Measurements from ENCODE around the gene RENBP. TPM values are rescaled to one million over a fixed set of nuclear protein-coding genes. Genes with fewer than 3 reads are reported as not detected.

Gene RENBP
- total and polyA plus RNA-seq, 4 experiments from 2014 or later, result 0.65 to 21.3 (median 17.2) TPM; not detected in 1

DNA sequence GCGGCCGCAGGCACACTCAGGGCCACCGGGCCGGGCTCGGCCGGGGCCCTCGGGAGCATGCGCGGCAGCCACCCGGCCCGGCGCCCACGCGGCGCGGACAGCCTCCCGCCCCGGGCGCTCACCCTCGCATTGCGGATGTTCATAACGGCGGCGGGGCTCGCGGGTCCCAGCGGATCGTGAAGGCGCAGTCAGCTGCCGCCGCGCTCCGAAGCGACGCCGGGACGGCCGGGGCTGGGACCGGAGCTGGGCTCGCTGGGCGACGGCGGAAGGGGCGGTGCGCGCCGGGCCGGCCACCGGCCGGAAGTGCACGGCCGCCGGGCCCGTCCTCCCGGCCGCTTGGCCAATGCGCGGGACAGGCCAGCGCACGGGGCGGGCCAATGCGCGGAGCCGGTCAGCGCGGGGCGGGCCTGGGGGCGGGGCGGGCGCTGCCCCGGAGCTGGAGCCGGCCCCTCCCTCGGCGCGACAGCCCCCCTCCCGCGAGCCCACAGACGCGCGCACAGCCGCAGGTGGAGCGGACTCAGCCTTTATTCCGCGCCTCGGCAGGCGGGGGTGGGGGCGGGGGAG is 9.6 kb downstream of the RENBP start, which contains the start of gene NAA10:
Gene NAA10, minus strand, starts transcription at position 276 of the 564 bp plus-strand sequence. Its CDS starts 133 bp downstream, at position 143.
- POLR2A ChIA-PET (ENCODE audit: partially characterized antibody), result interaction anchor here (0.9 to 21.2 kb wide), 6 partner anchors 8 to 194 kb away, joined by 3 to 447 read pairs (median 10); partner anchors contain the start of genes ARHGAP4, HCFC1, IRAK1 and NAA10
- peaks cover 4% of the 10 kb centered on the region for H3K36me3 ChIP-seq (ENCODE audit: insufficient read depth, low read length)
- Mint-ChIP-seq H3K27ac (peak within 1 kb of the TSS; percentile 72 to 90 (median 81)), H3K4me1 (peaks cover 8 to 32% (median 22%) of the 10 kb centered on the region in 4 donors), H3K27me3 (no peaks in the 10 kb centered on the region), H3K4me3 (peak within 1 kb of the TSS; percentile 84 to 91 (median 90)), H3K9me3 (peaks cover 0 to 3% (median 0%) of the 10 kb centered on the region in 8 donors), H3K36me3 (peaks cover 5 to 10% of the 10 kb centered on the region in 2 donors)
- DNase-seq, result peak; percentile 37 to 58 (median 47)
- H3K4me1 ChIP-seq (ENCODE audit: insufficient read depth, low read length), result peaks cover 5% of the 10 kb centered on the region
- H3K9me3 ChIP-seq (ENCODE audit: control insufficient read depth in 1 of 2, low read length in 2 of 2), result no peaks in the 10 kb centered on the region
- intact Hi-C loops (cut with micrococcal nuclease), result loop anchor here (1.0 kb wide), 1 partner anchor 10 kb away; no protein-coding TSS in a partner anchor
- peak within 1 kb of the TSS; percentile 51 for H3K27ac ChIP-seq (ENCODE audit: low read depth, low read length)
- CTCF ChIA-PET (ENCODE audit: partially characterized antibody), result interaction anchor here (5.1 to 14.9 kb wide), 2 partner anchors 11 kb away, joined by 34 to 290 read pairs; partner anchors contain the start of gene RENBP
- peak within 1 kb of the TSS; percentile 17 to 38 for H3K4me3 ChIP-seq (ENCODE audit: low read length in 2 of 2)
- no peaks in the 10 kb centered on the region for H3K27me3 ChIP-seq (ENCODE audit: insufficient read depth, low read length)

- Mint-ChIP-seq H3K4me1 (peaks cover 8 to 33% (median 25%) of the 10 kb centered on the region in 4 donors), H3K36me3 (peaks cover 5 to 10% of the 10 kb centered on the region in 2 donors), H3K9me3 (peaks cover 0 to 3% (median 0%) of the 10 kb centered on the region in 8 donors), H3K27me3 (no peaks in the 10 kb centered on the region), H3K27ac (peak overlapping the region; percentile 72 to 90 (median 81)), H3K4me3 (peak overlapping the region; percentile 84 to 91 (median 90))
- CTCF ChIA-PET (ENCODE audit: partially characterized antibody), result interaction anchor here (5.1 to 14.9 kb wide), 2 partner anchors 10 to 12 kb away, joined by 34 to 290 read pairs; partner anchors contain the start of gene RENBP
- peaks cover 4% of the 10 kb centered on the region for H3K36me3 ChIP-seq (ENCODE audit: insufficient read depth, low read length)
- no peak for DNase-seq
- intact Hi-C loops (cut with micrococcal nuclease), result loop anchor here (1.0 kb wide), 1 partner anchor 9 kb away; no protein-coding TSS in a partner anchor
- peaks cover 10% of the 10 kb centered on the region for H3K4me1 ChIP-seq (ENCODE audit: insufficient read depth, low read length)
- POLR2A ChIA-PET (ENCODE audit: partially characterized antibody), result interaction anchor here (0.6 to 21.2 kb wide), 7 partner anchors 7 to 464 kb away, joined by 3 to 447 read pairs (median 9); partner anchors contain the start of genes ARHGAP4, HCFC1, IRAK1 and NAA10
- H3K9me3 ChIP-seq (ENCODE audit: control insufficient read depth in 1 of 2, low read length in 2 of 2), result no peaks in the 10 kb centered on the region
- peak overlapping the region; percentile 17 to 38 for H3K4me3 ChIP-seq (ENCODE audit: low read length in 2 of 2)
- H3K27me3 ChIP-seq (ENCODE audit: insufficient read depth, low read length), result no peaks in the 10 kb centered on the region
- peak overlapping the region; percentile 51 for H3K27ac ChIP-seq (ENCODE audit: low read depth, low read length)
Observed at GRCh38 chrX:153934148-153934761, 10.2 kb downstream of the RENBP start.

DNA sequence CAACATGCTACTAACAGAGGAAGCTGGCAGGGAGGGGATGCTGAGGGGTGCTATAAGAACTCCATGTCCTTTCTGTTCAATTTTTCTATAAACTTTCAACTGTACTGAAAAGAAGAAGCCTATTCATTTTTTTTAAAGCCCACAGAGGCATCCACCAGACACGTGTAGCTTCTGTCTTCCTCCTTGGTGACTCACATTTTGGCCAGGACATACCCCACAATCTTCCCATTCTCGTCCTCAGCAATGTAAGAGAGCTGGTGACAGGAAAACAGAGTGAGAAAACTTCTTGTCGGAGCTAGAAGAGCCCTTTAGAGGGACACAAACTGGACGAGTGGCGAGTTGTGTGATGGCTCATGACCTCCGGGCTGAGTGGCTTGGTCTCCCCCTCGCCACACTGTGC is 10.7 kb downstream of the RENBP start:
- Histone ChIP-seq H3K4me1 (ENCODE audit: insufficient read depth, low read length) (peaks cover 15% of the 10 kb centered on the region), H3K4me3 (ENCODE audit: low read length in 2 of 2) (peak overlapping the region; percentile 17 to 38), H3K9me3 (ENCODE audit: control insufficient read depth in 1 of 2, low read length in 2 of 2) (no peaks in the 10 kb centered on the region), H3K27me3 (ENCODE audit: insufficient read depth, low read length) (no peaks in the 10 kb centered on the region), H3K36me3 (ENCODE audit: insufficient read depth, low read length) (peaks cover 4% of the 10 kb centered on the region), H3K27ac (ENCODE audit: low read depth, low read length) (peak overlapping the region; percentile 51)
- Mint-ChIP-seq H3K9me3 (peaks cover 0 to 3% (median 0%) of the 10 kb centered on the region in 8 donors), H3K4me3 (peak overlapping the region; percentile 84 to 91 (median 90)), H3K36me3 (peaks cover 5 to 13% of the 10 kb centered on the region in 2 donors), H3K27ac (peak overlapping the region; percentile 72 to 90 (median 81)), H3K27me3 (no peaks in the 10 kb centered on the region), H3K4me1 (peaks cover 10 to 38% (median 28%) of the 10 kb centered on the region in 4 donors)
- POLR2A ChIA-PET (ENCODE audit: partially characterized antibody), result interaction anchor here (0.6 to 21.2 kb wide), 7 partner anchors 7 to 465 kb away, joined by 3 to 447 read pairs (median 9); partner anchors contain the start of genes ARHGAP4, HCFC1, IRAK1 and NAA10
- no peak for DNase-seq
- intact Hi-C loops (cut with micrococcal nuclease), result loop anchor here (1.0 kb wide), 1 partner anchor 8 kb away; no protein-coding TSS in a partner anchor
- CTCF ChIA-PET (ENCODE audit: partially characterized antibody), result interaction anchor here (5.1 to 14.9 kb wide), 2 partner anchors 10 to 13 kb away, joined by 34 to 290 read pairs; partner anchors contain the start of gene RENBP

GRCh38 chrX:153932220-153932915 is 12.1 kb downstream of the RENBP start:
- Mint-ChIP-seq H3K4me3 (no peak overlapping the region), H3K9me3 (peaks cover 0 to 3% (median 0%) of the 10 kb centered on the region in 8 donors), H3K27me3 (no peaks in the 10 kb centered on the region), H3K4me1 (peaks cover 9 to 48% (median 35%) of the 10 kb centered on the region in 4 donors), H3K27ac (peak overlapping the region in 2 of 7 donors; percentile 57 to 75), H3K36me3 (peaks cover 5 to 16% of the 10 kb centered on the region in 2 donors)
- intact Hi-C loops (cut with micrococcal nuclease), result no loop called here
- no peak overlapping the region for H3K27ac ChIP-seq (ENCODE audit: low read depth, low read length)
- peaks cover 15% of the 10 kb centered on the region for H3K4me1 ChIP-seq (ENCODE audit: insufficient read depth, low read length)
- no peaks in the 10 kb centered on the region for H3K27me3 ChIP-seq (ENCODE audit: insufficient read depth, low read length)
- no peak overlapping the region for H3K4me3 ChIP-seq (ENCODE audit: low read length in 2 of 2)
- H3K9me3 ChIP-seq (ENCODE audit: control insufficient read depth in 1 of 2, low read length in 2 of 2), result no peaks in the 10 kb centered on the region
- CTCF ChIA-PET (ENCODE audit: partially characterized antibody), result interaction anchor here (5.1 to 14.9 kb wide), 2 partner anchors 8 to 14 kb away, joined by 34 to 290 read pairs; partner anchors contain the start of gene RENBP
- POLR2A ChIA-PET (ENCODE audit: partially characterized antibody), result interaction anchor here (0.8 to 20.6 kb wide), 3 partner anchors 11 to 36 kb away, joined by 3 to 447 read pairs (median 3); partner anchors contain the start of genes NAA10 and RENBP
- peaks cover 4% of the 10 kb centered on the region for H3K36me3 ChIP-seq (ENCODE audit: insufficient read depth, low read length)
- no peak for DNase-seq

DNA sequence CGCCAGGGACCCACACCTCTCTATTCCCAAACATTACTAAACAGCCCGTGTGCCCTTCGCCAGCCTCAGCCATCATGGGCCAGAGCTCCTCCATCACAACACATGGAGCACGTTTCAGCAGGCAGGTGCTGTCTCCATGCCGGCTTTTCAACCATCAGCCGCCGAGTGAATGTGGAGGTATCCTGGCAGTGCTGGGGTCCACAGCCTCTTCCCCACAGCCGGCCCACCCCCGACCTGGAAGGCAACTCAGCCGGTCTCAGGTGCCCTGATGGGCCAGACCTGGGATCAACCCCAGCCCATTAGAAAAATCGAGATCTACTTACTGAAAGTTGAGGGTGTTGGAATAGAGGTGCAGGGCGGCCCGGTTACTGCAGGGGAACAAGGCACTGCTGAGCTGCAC is 12.7 kb downstream of the RENBP start:
- H3K27ac ChIP-seq (ENCODE audit: low read depth, low read length), result no peak overlapping the region
- H3K4me3 ChIP-seq (ENCODE audit: low read length in 2 of 2), result no peak overlapping the region
- peaks cover 5 to 20% of the 10 kb centered on the region in 2 donors for H3K36me3 Mint-ChIP-seq
- no peaks in the 10 kb centered on the region for H3K27me3 ChIP-seq (ENCODE audit: insufficient read depth, low read length)
- no peaks in the 10 kb centered on the region for H3K27me3 Mint-ChIP-seq
- peaks cover 15% of the 10 kb centered on the region for H3K4me1 ChIP-seq (ENCODE audit: insufficient read depth, low read length)
- peaks cover 9 to 54% (median 40%) of the 10 kb centered on the region in 4 donors for H3K4me1 Mint-ChIP-seq
- DNase-seq, result no peak
- POLR2A ChIA-PET (ENCODE audit: partially characterized antibody), result interaction anchor here (0.9 to 20.6 kb wide), 2 partner anchors 12 to 26 kb away, joined by 3 to 447 read pairs; partner anchors contain the start of genes NAA10 and RENBP
- H3K9me3 Mint-ChIP-seq, result peaks cover 0 to 3% (median 0%) of the 10 kb centered on the region in 8 donors
- CTCF ChIA-PET (ENCODE audit: partially characterized antibody), result interaction anchor here (5.1 to 14.9 kb wide), 2 partner anchors 8 to 15 kb away, joined by 34 to 290 read pairs; partner anchors contain the start of gene RENBP
- peak overlapping the region in 6 of 7 donors; percentile 31 to 89 (median 54) for H3K27ac Mint-ChIP-seq
- intact Hi-C loops (cut with micrococcal nuclease), result no loop called here
- H3K4me3 Mint-ChIP-seq, result peak overlapping the region in 1 of 8 donors; percentile 39
- peaks cover 4% of the 10 kb centered on the region for H3K36me3 ChIP-seq (ENCODE audit: insufficient read depth, low read length)
- H3K9me3 ChIP-seq (ENCODE audit: control insufficient read depth in 1 of 2, low read length in 2 of 2), result no peaks in the 10 kb centered on the region

DNA sequence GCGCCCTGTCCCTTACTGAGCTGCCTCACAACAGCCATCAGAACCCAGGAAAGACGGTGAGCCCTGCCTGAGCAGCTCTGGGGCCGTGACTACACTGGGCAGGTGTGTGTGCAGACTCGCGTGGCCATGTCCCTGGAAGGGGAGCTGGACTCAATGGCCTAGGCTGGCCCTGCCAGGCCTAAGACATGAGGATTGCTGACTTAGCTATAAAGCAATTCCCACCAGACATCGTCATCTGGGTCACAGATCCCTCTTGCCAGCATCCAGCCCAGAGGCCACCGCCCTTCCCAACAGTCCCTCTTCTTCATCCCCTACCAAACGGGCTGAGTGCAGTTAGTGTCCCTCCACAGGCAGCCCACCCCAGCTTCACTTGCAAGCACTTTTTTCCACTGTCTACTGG is 13.3 kb downstream of the RENBP start:
- H3K27me3 Mint-ChIP-seq, result no peaks in the 10 kb centered on the region
- H3K27ac Mint-ChIP-seq, result peak overlapping the region in 6 of 7 donors; percentile 42 to 81 (median 58)
- no peak overlapping the region for H3K27ac ChIP-seq (ENCODE audit: low read depth, low read length)
- ChIA-PET CTCF (ENCODE audit: partially characterized antibody) (interaction anchor here (14.9 kb wide), 1 partner anchor 15 kb away, joined by 290 read pairs; the partner anchor contains the start of gene RENBP), POLR2A (ENCODE audit: partially characterized antibody) (interaction anchor here (20.6 kb wide), 1 partner anchor 12 kb away, joined by 447 read pairs; the partner anchor contains the start of genes NAA10 and RENBP)
- H3K4me1 Mint-ChIP-seq, result peaks cover 7 to 53% (median 40%) of the 10 kb centered on the region in 4 donors
- no peak for DNase-seq
- peak overlapping the region in 1 of 8 donors; percentile 39 for H3K4me3 Mint-ChIP-seq
- intact Hi-C loops (cut with micrococcal nuclease), result no loop called here
- peaks cover 15% of the 10 kb centered on the region for H3K4me1 ChIP-seq (ENCODE audit: insufficient read depth, low read length)
- no peaks in the 10 kb centered on the region for H3K9me3 ChIP-seq (ENCODE audit: control insufficient read depth in 1 of 2, low read length in 2 of 2)
- no peak overlapping the region for H3K4me3 ChIP-seq (ENCODE audit: low read length in 2 of 2)
- no peaks in the 10 kb centered on the region for H3K27me3 ChIP-seq (ENCODE audit: insufficient read depth, low read length)
- peaks cover 4% of the 10 kb centered on the region for H3K36me3 ChIP-seq (ENCODE audit: insufficient read depth, low read length)
- H3K9me3 Mint-ChIP-seq, result no peaks in the 10 kb centered on the region
- peaks cover 5 to 21% of the 10 kb centered on the region in 2 donors for H3K36me3 Mint-ChIP-seq
